Brain pericyte (primary cell): ENCODE results near the gene FBLN2.
"Not testable (repeated sequence)": the region's sequence is repeated elsewhere in the genome, so short reads cannot be mapped to it uniquely, and the experiment has no call there.

Experiments
- DNase-seq: peaks from one replicate; pipeline ENCODE4 v3.0.0-alpha.2; 2012; ENCODE audit warnings: low read depth, low spot score

The FBLN2 gene

GRCh38 chr3:13549623-13550422 lies 898 bp downstream of the FBLN2 start:
- DNase-seq = no peak

GRCh38 chr3:13550423-13550690 lies 1.4 kb downstream of the FBLN2 start:
- DNase-seq = no peak

DNA sequence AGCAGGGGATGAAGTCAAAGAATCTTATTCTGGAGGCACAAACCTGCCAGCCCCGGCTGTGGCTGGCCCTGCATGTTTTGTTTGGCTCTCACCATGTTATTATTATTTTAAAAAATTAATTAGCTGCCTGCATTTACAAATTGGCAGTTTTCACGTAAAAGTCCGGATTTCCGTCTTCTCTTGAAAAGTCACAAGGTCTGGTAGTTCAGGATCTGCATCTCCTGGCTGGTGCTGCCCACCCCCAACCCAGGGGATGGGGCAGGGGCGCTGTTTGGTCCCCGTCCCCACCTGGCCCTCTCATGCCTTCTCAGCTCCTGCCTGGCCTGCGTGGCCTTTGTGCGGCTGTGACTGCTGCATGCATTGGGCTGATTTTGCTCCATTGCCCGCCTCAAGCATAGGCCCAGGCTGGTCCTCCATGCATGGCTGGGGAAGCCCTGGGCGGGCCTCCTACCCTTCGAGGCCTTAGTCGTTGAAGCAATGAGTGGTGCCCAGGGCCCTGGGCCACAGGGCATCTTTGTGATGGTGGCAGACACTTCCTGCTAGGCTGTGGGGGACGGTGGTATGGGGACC lies 2.0 kb downstream of the FBLN2 start:
- no peak for DNase-seq

DNA sequence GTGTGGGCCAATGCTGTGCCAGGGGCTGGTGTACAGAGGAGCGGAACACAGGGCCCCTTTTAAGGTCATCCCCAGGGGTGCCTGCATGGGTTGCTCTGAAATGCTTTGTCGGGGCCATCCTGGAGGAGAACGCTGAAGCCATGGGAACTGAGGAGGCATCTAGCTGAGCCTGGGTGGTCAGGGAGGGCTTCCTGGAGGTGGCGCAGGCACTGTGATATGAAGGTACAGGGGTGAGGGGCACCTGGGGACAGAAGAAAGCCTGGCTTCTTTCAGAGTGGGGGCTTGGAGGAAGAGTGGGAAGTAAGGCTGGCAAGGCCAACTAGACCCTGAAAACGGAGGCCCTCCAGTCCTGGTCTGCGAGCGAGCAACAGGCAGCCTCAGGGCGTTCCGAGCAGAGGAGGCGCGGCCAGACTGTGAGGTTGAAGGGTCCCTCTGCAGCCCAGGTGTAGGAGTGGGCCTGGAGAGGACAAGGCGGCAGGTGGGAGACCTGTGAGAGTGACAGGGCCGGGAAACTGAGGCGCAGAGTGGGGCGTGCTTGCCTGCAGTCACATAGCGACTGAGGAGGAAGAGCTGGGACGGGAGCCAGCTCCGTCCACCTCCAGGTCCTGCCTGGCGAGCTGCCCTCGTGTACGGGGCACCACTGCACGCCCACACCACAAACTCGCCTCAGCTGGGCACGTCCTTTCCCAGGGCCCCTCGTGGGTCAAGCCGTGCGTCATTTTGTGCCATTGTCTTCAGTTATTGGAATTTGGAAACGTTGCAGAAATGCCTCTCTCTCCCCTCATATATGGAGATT lies 4.1 kb downstream of the FBLN2 start:
- no peak for DNase-seq

- DNase-seq = no peak
Measured at GRCh38 chr3:13553686-13554085, 4.8 kb downstream of the FBLN2 start.

DNA sequence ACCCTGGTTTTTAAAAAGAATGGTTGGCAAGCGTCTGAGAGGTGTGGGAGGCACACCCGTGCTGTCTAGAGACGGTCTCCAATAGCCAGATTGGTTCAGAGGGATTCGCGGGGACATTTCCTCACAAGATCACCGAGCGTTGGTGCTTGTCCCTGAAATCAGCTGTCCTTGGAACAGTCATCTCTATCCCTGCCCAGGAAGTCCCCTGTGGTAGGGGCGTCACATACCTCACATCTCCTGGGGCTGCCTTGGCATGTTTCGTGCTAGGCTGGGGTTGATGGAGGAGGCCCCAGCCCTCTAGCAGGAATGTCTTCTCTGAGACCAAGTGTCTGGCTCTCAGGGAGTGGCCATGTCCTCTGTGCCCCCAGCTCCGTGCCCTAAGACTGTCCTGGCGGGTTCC lies 6.8 kb downstream of the FBLN2 start:
- DNase-seq = no peak

DNA sequence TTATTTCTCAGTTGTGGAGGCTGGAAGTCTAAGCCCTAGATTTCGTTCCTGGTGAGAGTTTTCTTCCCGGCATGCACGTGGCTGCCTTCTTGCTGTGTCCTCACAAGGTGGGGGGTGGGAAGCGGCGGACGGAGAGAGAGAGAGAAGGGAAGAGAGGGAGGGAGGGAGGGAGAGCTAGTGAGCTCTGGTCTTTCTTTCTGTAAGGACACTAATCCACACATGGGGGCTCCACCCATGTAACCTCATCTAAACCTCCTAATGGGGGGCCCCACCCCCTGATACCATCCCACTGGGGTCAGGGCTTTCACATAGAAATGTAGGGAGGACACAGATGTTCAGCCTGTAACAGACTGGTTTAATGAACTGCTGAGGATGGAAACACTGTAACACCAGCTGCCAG lies 7.3 kb downstream of the FBLN2 start:
- DNase-seq = no peak

GRCh38 chr3:13556917-13557316 lies 8.0 kb downstream of the FBLN2 start:
- DNase-seq = no peak

DNA sequence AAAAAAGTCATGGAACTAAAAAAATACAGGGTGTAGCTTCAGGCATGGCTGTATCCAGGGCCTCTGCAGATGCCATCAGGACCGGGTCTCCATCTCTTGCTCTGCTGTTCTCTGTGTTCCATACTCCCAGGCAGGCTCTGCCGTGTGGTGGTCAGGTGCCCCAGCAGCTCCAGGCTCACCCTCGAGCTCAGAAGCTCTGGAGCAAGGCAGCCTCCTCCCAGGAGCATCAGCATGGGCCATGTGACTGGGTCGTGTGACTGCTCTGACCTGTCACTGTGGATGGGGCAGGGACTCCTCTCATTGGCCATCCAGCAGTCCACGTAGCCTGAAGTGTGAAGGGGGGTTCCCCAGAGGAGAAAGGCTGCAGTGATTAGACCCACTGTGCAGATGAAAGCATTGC lies 8.5 kb downstream of the FBLN2 start:
- no peak for DNase-seq

DNA sequence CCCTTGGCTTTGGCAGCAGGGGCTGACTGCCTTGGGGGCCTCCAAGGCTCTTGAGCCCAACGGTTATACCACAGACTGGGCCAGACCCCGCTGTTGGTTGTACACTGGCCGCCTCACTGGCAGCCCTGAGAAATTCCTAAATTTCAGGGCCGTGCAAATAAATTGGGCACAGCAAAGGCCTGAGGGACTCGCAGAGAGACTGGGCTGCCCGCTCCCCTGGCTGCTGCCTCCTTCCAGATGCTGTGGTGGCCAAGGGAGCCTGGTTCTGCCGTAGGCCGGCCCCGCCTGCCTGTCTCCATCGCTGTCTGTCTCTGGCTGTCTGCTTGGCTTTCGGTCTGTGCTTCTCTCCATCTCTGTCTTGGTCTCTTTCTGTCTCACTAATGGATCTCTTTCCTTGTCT lies 9.0 kb downstream of the FBLN2 start:
- no peak for DNase-seq

DNA sequence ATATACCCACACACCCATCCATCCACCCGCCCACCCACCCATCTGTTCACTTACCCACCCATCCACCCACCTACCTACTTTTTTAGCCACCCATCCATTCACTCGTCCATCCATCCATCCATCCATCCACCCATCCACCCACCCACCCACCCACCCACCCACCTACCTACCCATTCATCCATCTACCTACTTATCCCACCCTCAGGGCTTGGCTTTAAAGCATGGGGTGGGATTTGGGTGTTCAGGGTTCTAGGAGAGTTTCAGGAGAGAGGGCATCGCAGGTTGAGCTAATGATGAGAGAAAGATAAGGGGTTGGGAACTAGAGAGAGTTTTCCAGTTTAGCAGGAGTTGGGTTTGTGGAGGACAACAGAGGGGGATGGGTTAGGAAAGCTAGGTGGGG lies 9.7 kb downstream of the FBLN2 start:
- no peak for DNase-seq

GRCh38 chr3:13559764-13560525 lies 11.0 kb downstream of the FBLN2 start:
- DNase-seq = no peak

- no peak for DNase-seq
Measured at GRCh38 chr3:13561376-13561775, 12.5 kb downstream of the FBLN2 start.

DNA sequence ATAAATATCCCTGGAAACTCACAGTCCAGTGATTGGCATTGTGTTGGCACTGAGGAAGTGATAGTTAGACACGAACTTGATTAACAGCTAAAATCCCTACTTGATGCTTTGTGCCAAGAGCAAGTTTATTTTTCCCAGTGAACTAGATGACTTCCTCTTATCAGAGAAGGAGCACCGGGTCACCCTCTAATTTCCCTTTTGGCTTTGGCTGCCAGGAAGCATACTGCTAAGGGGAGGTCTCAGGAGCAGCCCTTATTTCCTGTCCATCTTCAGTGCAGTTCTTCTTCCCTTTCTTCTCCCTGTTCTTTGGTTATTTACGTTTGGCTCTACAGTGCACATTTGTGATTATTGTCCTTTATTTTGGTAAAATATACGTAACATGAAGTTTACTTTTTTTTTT lies 13.0 kb downstream of the FBLN2 start:
- DNase-seq = no peak

DNA sequence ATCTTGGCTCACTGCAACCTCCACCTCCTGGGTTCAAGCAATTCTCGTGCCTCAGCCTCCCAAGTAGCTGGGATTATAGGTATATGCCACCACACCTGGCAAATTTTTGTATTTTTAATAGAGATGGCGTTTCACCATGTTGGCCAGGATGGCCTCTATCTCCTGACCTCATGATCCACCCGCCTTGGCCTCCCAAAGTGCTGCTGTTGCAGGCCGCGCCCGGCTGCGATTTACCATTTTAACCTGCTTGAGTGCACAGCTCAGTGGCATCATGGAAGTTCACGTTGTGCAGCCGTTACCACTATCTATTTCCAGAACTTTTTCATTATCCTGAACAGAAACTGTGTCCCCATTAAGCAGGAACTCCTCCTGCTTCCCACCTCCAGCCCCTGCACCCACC lies 13.5 kb downstream of the FBLN2 start:
- not testable (repeated sequence) for DNase-seq

DNA sequence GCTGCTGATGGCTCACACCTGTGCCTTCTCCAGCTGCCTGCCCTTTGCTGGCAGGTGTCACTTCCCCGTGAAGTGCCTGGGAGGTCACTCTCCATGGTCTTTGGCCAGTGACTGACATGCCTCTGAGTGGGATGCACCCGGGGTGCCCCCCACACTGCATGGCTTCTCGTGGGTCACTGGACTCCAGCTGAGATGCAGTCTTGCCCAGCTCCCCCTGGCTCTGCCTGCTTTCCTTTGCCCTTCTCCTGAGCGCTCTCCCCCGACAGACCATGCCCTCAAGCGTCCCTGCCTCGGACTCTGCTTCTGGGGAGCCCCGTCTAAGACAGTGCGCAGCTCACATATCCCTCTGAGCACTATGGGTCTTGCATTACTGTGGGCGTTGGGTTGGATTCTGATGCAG lies 14.4 kb downstream of the FBLN2 start:
- DNase-seq = no peak

DNA sequence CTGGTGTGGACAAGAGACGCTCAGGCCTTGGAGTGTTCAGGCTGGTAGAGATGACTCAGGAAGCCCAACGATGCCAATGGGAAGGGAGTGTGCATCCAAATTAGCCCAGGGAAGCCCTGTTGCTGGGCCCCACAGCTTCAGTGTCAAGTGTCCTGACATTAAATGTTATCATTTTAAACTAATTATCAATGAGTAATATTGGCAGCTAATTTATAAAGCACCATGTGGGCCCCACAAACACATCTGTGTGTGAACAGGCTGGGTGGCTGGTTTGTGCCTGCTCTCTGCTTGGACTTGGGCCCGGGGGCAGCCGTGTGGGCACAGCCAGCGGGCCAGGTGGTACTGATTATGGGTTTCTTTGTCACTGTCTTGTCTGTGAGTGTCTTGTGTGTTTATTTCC lies 15.0 kb downstream of the FBLN2 start:
- no peak for DNase-seq

DNA sequence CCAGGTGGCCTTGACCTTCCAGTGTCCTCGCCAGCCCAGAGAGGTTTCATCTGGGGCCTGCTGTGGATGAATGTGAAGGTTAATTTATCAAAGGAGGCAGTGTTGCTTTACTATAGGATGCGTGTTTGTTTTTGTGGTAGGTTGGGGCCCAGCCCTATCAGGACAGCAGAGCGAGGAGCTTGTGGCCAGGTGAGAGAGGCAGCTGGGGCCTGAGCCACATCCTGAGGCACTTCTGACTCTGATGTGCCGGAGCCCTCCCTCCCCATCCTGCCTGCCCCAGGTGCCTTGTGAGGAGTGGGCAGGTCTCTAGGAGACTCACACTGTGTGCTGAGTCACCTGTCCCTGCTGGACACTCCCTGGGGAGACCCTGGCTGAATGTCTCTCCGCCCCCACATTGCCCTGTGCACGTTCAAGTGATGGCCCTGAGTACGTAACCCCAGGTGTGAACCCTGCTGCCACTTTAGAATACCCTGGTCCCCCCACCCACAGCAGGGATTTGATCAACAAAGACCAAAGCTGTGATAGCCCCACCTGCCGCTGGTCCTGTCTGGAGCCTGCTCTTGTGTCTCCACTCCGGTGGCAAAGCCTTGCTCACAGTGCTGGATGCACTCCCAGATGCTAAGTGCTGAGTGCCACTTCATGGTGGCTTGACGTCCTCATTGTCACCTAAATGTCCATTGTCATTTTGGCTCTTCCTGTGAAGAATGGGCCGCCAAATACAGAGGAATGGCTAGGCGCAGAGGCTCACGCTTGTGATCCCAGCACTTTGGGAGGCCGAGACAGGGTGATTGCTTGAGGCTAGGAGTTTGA lies 16.0 kb downstream of the FBLN2 start:
- no peak for DNase-seq

DNA sequence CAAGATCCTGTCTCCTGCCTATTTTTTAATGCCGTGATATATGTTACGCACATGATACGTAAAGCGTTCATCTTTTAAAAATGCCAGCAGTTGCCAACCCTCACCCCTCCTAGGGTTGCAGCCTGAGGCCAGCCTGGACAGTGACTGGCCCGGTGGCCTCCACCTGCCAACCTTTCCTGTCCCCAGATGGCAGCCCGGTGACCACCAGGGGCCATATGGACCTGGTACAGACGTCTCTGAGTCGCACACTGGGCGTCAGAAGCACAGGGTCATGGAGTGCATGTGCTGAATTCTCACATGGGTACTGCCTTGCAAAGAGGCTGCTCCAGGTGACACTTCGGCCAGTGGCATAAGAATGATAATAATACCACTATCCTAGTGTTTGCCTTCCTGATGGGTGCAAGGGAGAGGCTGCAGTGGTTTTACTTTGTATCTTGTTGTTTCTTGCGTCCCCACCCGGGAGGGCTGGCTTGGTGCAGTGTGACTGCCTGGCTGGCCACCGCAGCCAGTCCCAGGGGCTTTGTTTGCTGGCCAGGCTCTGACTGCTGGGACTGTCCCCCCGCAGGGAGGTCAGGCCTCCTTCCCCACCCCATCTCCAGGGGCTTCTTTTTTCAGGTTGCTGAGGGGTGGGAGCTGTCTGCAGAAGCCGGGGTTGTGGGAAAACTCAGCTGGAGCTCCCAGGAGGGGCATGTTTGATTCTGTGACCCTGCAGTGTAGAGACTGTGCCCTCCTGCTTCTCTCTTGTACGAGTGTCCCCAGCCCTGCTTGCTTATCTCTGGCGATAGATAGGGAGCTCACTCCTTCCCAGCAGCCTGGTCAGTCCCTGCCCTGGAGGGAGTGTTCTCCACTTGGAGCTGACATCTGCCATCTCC lies 16.9 kb downstream of the FBLN2 start:
- no peak for DNase-seq

DNA sequence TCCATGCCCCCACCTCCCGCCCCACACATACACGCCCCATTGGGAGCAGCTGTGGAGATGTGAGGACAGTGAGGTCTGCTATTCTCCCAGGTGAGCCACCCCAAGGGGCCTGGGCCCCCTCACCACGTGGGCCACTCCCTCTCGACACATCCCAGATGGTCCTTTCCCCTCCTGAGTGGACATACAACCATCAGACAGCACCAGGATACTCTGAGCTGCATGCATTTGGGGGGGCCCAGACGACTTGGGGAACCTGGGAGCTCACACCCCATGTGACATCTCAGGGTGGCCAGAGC lies 17.5 kb downstream of the FBLN2 start:
- no peak for DNase-seq
